IMR-90 (cell line): ENCODE results near the gene PHF20. TPM values are rescaled to one million over a fixed set of nuclear protein-coding genes. Genes with fewer than 3 reads are reported as not detected.

Source experiments
- ATAC-seq: fragments of 200-7000 bp; cut with Tn5 transposase; 2 replicates; pipeline ENCODE4 v1.9.1; 2020; ENCODE audit warnings: low read depth, mild to moderate bottlenecking, moderate library complexity
- BruUV-seq: library from RNA; stranded (reverse); fragments of 400-500 nt; replicated peaks from 2 replicates; lab custom pipeline; 2021; lab: Mats Ljungman, UMichigan
- CTCF ChIA-PET: fragments of 300-600 bp; formaldehyde crosslinking; extraction: SDS; loops from one replicate; lab custom pipeline; 2021; ENCODE audit warnings: antibody characterized with exemption; lab: Yijun Ruan, JAX
- POLR2A ChIA-PET: fragments of 300-600 bp; sonication (Branson Sonifier 250); formaldehyde crosslinking; loops from one replicate; lab custom pipeline; 2022; ENCODE audit warnings: antibody characterized with exemption; ENCODE audit not compliant: unreplicated experiment; lab: Charles Lee
- DNase-seq: peaks from one replicate; pipeline ENCODE4 v3.0.0; 2013
- H2AFZ ChIP-seq: replicated peaks from 2 replicates; pipeline ENCODE3; 2013; ENCODE audit warnings: low read length, mild to moderate bottlenecking; ENCODE audit not compliant: poor library complexity
- H2AK5ac ChIP-seq: 2 replicates; pipeline ENCODE4 v1.6.1; 2013; ENCODE audit warnings: low read depth, low read length, inconsistent platforms
- H2AK9ac ChIP-seq: replicated peaks from 2 replicates; pipeline ENCODE3; 2013; ENCODE audit warnings: mild to moderate bottlenecking, low read depth, low read length, moderate library complexity; ENCODE audit not compliant: poor library complexity
- H2BK120ac ChIP-seq: 2 replicates; pipeline ENCODE4 v1.6.1; 2013; ENCODE audit warnings: low read depth, low read length, inconsistent platforms
- H2BK15ac ChIP-seq: 3 replicates; pipeline ENCODE4 v1.6.1; 2013; ENCODE audit warnings: low read depth, low read length, inconsistent platforms
- H2BK20ac ChIP-seq: 2 replicates; pipeline ENCODE4 v1.6.1; 2013; ENCODE audit warnings: low read depth, mild to moderate bottlenecking, inconsistent platforms, low read length, moderate library complexity
- H2BK5ac ChIP-seq: 2 replicates; pipeline ENCODE4 v1.6.1; 2013; ENCODE audit warnings: mild to moderate bottlenecking, low read depth, low read length, inconsistent platforms; ENCODE audit not compliant: poor library complexity, severe bottlenecking
- H3K14ac ChIP-seq: replicated peaks from 2 replicates; pipeline ENCODE4 v1.6.1; 2013; ENCODE audit warnings: low read depth, low read length, inconsistent platforms
- H3K18ac ChIP-seq: 2 replicates; pipeline ENCODE4 v1.6.1; 2013; ENCODE audit warnings: low read depth, low read length, control low read depth
- H3K23ac ChIP-seq: 2 replicates; pipeline ENCODE4 v1.6.1; 2013; ENCODE audit warnings: low read depth, low read length, inconsistent platforms
- H3K27ac ChIP-seq: 2 replicates; pipeline ENCODE4 v1.5.1; 2013; ENCODE audit warnings: mild to moderate bottlenecking, control low read depth, low read length; ENCODE audit not compliant: insufficient read depth
- H3K27me3 ChIP-seq: 2 replicates; pipeline ENCODE4 v1.6.1; 2013; ENCODE audit warnings: low read length; ENCODE audit not compliant: control insufficient read depth, insufficient read depth
- H3K36me3 ChIP-seq: 2 replicates; pipeline ENCODE4 v1.6.1; 2013; ENCODE audit warnings: low read length, mixed read lengths; ENCODE audit not compliant: control insufficient read depth, insufficient read depth
- H3K4ac ChIP-seq: 2 replicates; pipeline ENCODE4 v1.6.1; 2013; ENCODE audit warnings: low read depth, low read length, inconsistent platforms
- H3K4me1 ChIP-seq: 2 replicates; pipeline ENCODE4 v1.6.1; 2013; ENCODE audit warnings: low read length, mixed read lengths; ENCODE audit not compliant: control insufficient read depth, insufficient read depth
- H3K4me2 ChIP-seq: 2 replicates; pipeline ENCODE4 v1.6.1; 2013; ENCODE audit warnings: low read depth, mild to moderate bottlenecking, control low read depth, low read length, moderate library complexity
- H3K4me3 ChIP-seq: 2 replicates; pipeline ENCODE4 v1.5.1; 2013; ENCODE audit warnings: low read depth, mild to moderate bottlenecking, control low read depth, low read length, moderate library complexity; ENCODE audit not compliant: insufficient read depth
- H3K56ac ChIP-seq: 2 replicates; pipeline ENCODE4 v1.6.1; 2013; ENCODE audit warnings: low read length, inconsistent platforms; ENCODE audit not compliant: insufficient read depth; ENCODE audit errors: extremely low read depth
- H3K79me1 ChIP-seq, 2 experiments: 2 replicates each; pipeline ENCODE4 v1.6.1; 2013; ENCODE audit warnings: low read length in 2 of 2, inconsistent platforms in 1 of 2, low read depth in 1 of 2
- H3K9ac ChIP-seq: 2 replicates; pipeline ENCODE4 v1.6.1; 2013; ENCODE audit warnings: low read depth, low read length, control low read depth
- H3K9me1 ChIP-seq: 2 replicates; pipeline ENCODE4 v1.6.1; 2013; ENCODE audit warnings: low read length, inconsistent platforms; ENCODE audit not compliant: insufficient read depth
- H3K9me3 ChIP-seq: 2 replicates; pipeline ENCODE4 v1.6.1; 2013; ENCODE audit warnings: low read length; ENCODE audit not compliant: control insufficient read depth, insufficient read depth
- H4K20me1 ChIP-seq: 2 replicates; pipeline ENCODE4 v1.6.1; 2013; ENCODE audit warnings: low read length, inconsistent platforms; ENCODE audit not compliant: insufficient read depth
- H4K5ac ChIP-seq: 2 replicates; pipeline ENCODE4 v1.6.1; 2013; ENCODE audit warnings: mild to moderate bottlenecking, low read depth, low read length, control low read depth
- H4K8ac ChIP-seq, 2 experiments: 2 replicates each; pipeline ENCODE4 v1.6.1; 2013; ENCODE audit warnings: low read depth in 2 of 2, low read length in 2 of 2, control low read depth in 1 of 2, inconsistent platforms in 1 of 2
- H4K91ac ChIP-seq: 2 replicates; pipeline ENCODE4 v1.6.1; 2013; ENCODE audit warnings: low read depth, low read length, inconsistent platforms; ENCODE audit not compliant: insufficient read depth
- BHLHE40 ChIP-seq: fragments of 150-350 bp; IDR thresholded peaks from 2 replicates; pipeline ENCODE4 v1.6.1; 2016; ENCODE audit warnings: mild to moderate bottlenecking, low read depth, low read length
- CEBPB ChIP-seq: IDR thresholded peaks from 2 replicates; pipeline ENCODE4 v1.6.1; 2012; ENCODE audit warnings: low read depth, low read length, improper control_type of control experiment
- CHD1 ChIP-seq: IDR thresholded peaks from 2 replicates; pipeline ENCODE4 v1.6.1; 2012; ENCODE audit warnings: low read depth, low read length, improper control_type of control experiment
- CTCF ChIP-seq: conservative IDR thresholded peaks from 2 replicates; pipeline ENCODE4 v1.5.1; 2012; ENCODE audit warnings: mild to moderate bottlenecking, low read depth, low read length, improper control_type of control experiment
- ELK1 ChIP-seq: fragments of 150-350 bp; IDR thresholded peaks from 2 replicates; pipeline ENCODE4 v1.6.1; 2016; ENCODE audit warnings: low read depth, mild to moderate bottlenecking, low read length, moderate library complexity, borderline replicate concordance
- MAFK ChIP-seq: IDR thresholded peaks from 2 replicates; pipeline ENCODE4 v1.6.1; 2012; ENCODE audit warnings: low read depth, low read length, improper control_type of control experiment
- MAZ ChIP-seq: IDR thresholded peaks from 2 replicates; pipeline ENCODE4 v1.6.1; 2012; ENCODE audit warnings: low read depth, mild to moderate bottlenecking, low read length, improper control_type of control experiment, moderate library complexity, borderline replicate concordance
- MXI1 ChIP-seq: IDR thresholded peaks from 2 replicates; pipeline ENCODE4 v1.6.1; 2012; ENCODE audit warnings: low read depth, mild to moderate bottlenecking, low read length, moderate library complexity, borderline replicate concordance
- NFE2L2 ChIP-seq: fragments of 150-350 bp; IDR thresholded peaks from 2 replicates; pipeline ENCODE4 v1.6.1; 2016; ENCODE audit warnings: low read depth, mild to moderate bottlenecking, low read length
- POLR2A ChIP-seq: IDR thresholded peaks from 2 replicates; pipeline ENCODE4 v1.6.1; 2012; ENCODE audit warnings: mild to moderate bottlenecking, low read depth, low read length
- RAD21 ChIP-seq: IDR thresholded peaks from 2 replicates; pipeline ENCODE4 v1.6.1; 2012; ENCODE audit warnings: low read length, improper control_type of control experiment
- RCOR1 ChIP-seq: IDR thresholded peaks from 2 replicates; pipeline ENCODE4 v1.6.1; 2012; ENCODE audit warnings: mild to moderate bottlenecking, low read length, improper control_type of control experiment; ENCODE audit not compliant: insufficient replicate concordance
- RFX5 ChIP-seq: IDR thresholded peaks from 2 replicates; pipeline ENCODE4 v1.8.0; 2012; ENCODE audit warnings: low read depth, mild to moderate bottlenecking, low read length, moderate library complexity
- WGBS, 2 experiments: methylation state at CpG; one replicate each; pipeline versions ENCODE4 v1.1.5 to v1.1.7; 2013; ENCODE audit warnings: missing lambda C conversion rate in 2 of 2; ENCODE audit not compliant: insufficient read length in 1 of 2; ENCODE audit errors: extremely low coverage in 2 of 2; 5-methylcytosine and 5-hydroxymethylcytosine counted together
- dilution Hi-C: fragments of 300-500 bp; cut with HindIII; formaldehyde crosslinking; loops from one replicate; pipeline ENCODE4 v1.14.3; 2018; ENCODE audit warnings: low sequenced_read_pairs; ENCODE audit not compliant: unreplicated experiment
- in situ Hi-C: fragments of 300-500 bp; cut with MboI; formaldehyde crosslinking; loops from 3 replicates; pipeline ENCODE4 v1.14.3; 2019; ENCODE audit warnings: low sequenced_read_pairs, inconsistent platforms, mixed read lengths
- intact Hi-C: fragments of 100-400 bp; cut with micrococcal nuclease; formaldehyde crosslinking; loops from 2 replicates; pipeline ENCODE4 v1.10.0; 2022
- polyA plus RNA-seq, 3 experiments: library from polyadenylated mRNA; depleted of rRNA; stranded (reverse); fragments of >200 nt; gene quantifications; 2 replicates each; pipeline ENCODE4 v1.2.3, GENCODE V29; 2012; ENCODE audit warnings: low replicate concordance in 1 of 3
- total RNA-seq: library from RNA; depleted of rRNA; stranded (reverse); fragments of >200 nt; gene quantifications from 2 replicates; pipeline ENCODE4 v1.2.3, GENCODE V29; 2012

Gene PHF20
- total and polyA plus RNA-seq, 2 of the 4 experiments (the other 2 are of a cell fraction), result 22.0 to 22.5 TPM

GRCh38 chr20:35756404-35756803 lies 15.4 kb upstream of the PHF20 start:
- Histone ChIP-seq H3K9ac (no peak overlapping the region), H3K79me1 (no peaks in the 10 kb centered on the region), H2BK120ac (no peak overlapping the region), H2BK20ac (no peak overlapping the region), H3K9me1 (no peaks in the 10 kb centered on the region; the same call in 1 of the 2 replicates), H4K5ac (no peak overlapping the region), H4K20me1 (no peaks in the 10 kb centered on the region), H3K4me1 (peaks cover 4% of the 10 kb centered on the region), H3K23ac (no peak overlapping the region), H2AK9ac (no peak overlapping the region), H3K27me3 (peaks cover 7% of the 10 kb centered on the region), H2AK5ac (no peak overlapping the region), H3K18ac (no peak overlapping the region), H2AFZ (no peak overlapping the region), H3K36me3 (no peaks in the 10 kb centered on the region), H2BK15ac (no peak overlapping the region), H3K4ac (no peak overlapping the region), H4K91ac (no peak overlapping the region), H3K14ac (no peak overlapping the region), H3K56ac (no peak overlapping the region), H3K4me3 (no peak overlapping the region), H4K8ac (no peak overlapping the region), H3K9me3 (no peaks in the 10 kb centered on the region), H3K27ac (no peak overlapping the region), H3K4me2 (no peak overlapping the region), H2BK5ac (no peak overlapping the region)
- ATAC-seq (no peak), DNase-seq (no peak)
- WGBS, 2 experiments, result no CpG with 5 or more reads among the region's 4 CpGs
- in situ Hi-C loops, result loop anchor here (25.0 kb wide), 1 partner anchor 381 kb away; no protein-coding TSS in a partner anchor
- TF ChIP-seq BHLHE40 (no peak), MAFK (no peak), CEBPB (no peak), MAZ (no peak), NFE2L2 (no peak), RCOR1 (no peak), RFX5 (no peak), ELK1 (no peak), POLR2A (no peak), RAD21 (no peak), CTCF (no peak), CHD1 (no peak), MXI1 (no peak)
- dilution Hi-C loops, result no loop called here
- CTCF ChIA-PET, result interaction anchor here (0.6 kb wide), 1 partner anchor 10 kb away, joined by 4 read pairs; no protein-coding TSS in a partner anchor
- intact Hi-C loops, result no loop called here
- no TSS peak for BruUV-seq
- POLR2A ChIA-PET, result interaction anchor here (0.8 kb wide), 1 partner anchor 14 kb away, joined by 4 read pairs; the partner anchor contains the start of gene RBM39
